MM.1S (cell line): Measurements from ENCODE around the gene SLC46A3.

Experiments used
- EZH2 ChIP-seq: fragments of 300-600 bp; sonication (generic); optimal IDR thresholded peaks from 2 replicates; pipeline ENCODE3; 2017; ENCODE audit warnings: low read depth, mild to moderate bottlenecking, antibody characterized with exemption, low read length, mixed read lengths
- TF ChIP-seq, protein P1 (sequence below): fragments of 300-600 bp; sonication (generic); IDR thresholded peaks from 2 replicates; pipeline ENCODE4 v1.5.1; 2016; ENCODE audit warnings: antibody characterized with exemption, low read length, mixed read lengths

DNA sequence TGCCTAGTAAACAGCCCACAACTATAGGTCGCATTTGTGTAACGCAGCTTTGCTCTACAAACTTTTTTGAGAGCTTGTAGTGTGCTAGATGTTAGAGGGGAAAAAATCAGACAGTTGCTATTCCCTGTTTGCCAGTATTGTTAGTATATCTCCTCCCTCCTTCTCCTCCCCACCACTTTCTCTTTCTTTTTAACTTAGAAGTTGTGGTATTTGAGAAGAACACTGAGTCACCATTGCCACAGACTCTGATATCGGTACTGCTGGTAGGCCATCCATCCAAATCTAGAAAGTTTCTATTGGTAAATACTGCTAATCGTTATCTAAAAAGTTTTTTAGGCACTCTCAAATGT, 59.2 kb downstream of the SLC46A3 start:
- TF ChIP-seq, protein P1, sequence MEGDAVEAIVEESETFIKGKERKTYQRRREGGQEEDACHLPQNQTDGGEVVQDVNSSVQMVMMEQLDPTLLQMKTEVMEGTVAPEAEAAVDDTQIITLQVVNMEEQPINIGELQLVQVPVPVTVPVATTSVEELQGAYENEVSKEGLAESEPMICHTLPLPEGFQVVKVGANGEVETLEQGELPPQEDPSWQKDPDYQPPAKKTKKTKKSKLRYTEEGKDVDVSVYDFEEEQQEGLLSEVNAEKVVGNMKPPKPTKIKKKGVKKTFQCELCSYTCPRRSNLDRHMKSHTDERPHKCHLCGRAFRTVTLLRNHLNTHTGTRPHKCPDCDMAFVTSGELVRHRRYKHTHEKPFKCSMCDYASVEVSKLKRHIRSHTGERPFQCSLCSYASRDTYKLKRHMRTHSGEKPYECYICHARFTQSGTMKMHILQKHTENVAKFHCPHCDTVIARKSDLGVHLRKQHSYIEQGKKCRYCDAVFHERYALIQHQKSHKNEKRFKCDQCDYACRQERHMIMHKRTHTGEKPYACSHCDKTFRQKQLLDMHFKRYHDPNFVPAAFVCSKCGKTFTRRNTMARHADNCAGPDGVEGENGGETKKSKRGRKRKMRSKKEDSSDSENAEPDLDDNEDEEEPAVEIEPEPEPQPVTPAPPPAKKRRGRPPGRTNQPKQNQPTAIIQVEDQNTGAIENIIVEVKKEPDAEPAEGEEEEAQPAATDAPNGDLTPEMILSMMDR = no peak
- no peak for TF ChIP-seq EZH2
